Adrenal gland (tissue), 12 donors: Measurements from ENCODE around the gene POLR2H. TPM values are rescaled to one million over a fixed set of nuclear protein-coding genes. Genes with fewer than 3 reads are reported as not detected.

Experiments used
- DNase-seq, 7 donors: peaks; one replicate each; pipeline ENCODE4 v3.0.0-alpha.2; 2019 to 2020
- H3K27ac ChIP-seq, 5 donors: fragments of 200-600 bp; sonication (generic) in 4 of 5; 1 replicate in 3 of 5; 2 replicates in 2 of 5; pipeline versions ENCODE4 v1.5.1 to v1.8.0; 2016 to 2020; ENCODE audit warnings: mild to moderate bottlenecking in 1 of 5
- H3K27me3 ChIP-seq: fragments of 200-600 bp; 2 replicates; pipeline ENCODE4 v1.8.0; 2021
- H3K36me3 ChIP-seq, 2 donors: fragments of 200-600 bp; replicated peaks in 1 of 2; 1 replicate in 1 of 2; 2 replicates in 1 of 2; pipeline versions ENCODE4 v1.5.1 to v1.8.0; 2018 to 2022
- H3K4me1 ChIP-seq, 2 donors: fragments of 200-600 bp; replicated peaks in 1 of 2; 1 replicate in 1 of 2; 2 replicates in 1 of 2; pipeline versions ENCODE4 v1.5.1 to v1.8.0; 2018 to 2021
- H3K4me3 ChIP-seq, 4 donors: fragments of 200-600 bp; sonication (generic) in 3 of 4; one replicate each; pipeline ENCODE4 v1.5.1; 2016 to 2018
- H3K9me3 ChIP-seq, 3 donors: fragments of 200-600 bp; sonication (generic) in 1 of 3; replicated peaks in 1 of 3; 1 replicate in 2 of 3; 2 replicates in 1 of 3; pipeline versions ENCODE4 v1.5.1 to v1.8.0; 2016 to 2021
- POLR2A ChIP-seq, 2 donors: fragments of 450-650 bp; IDR thresholded peaks; one replicate each; pipeline ENCODE4 v1.6.1; 2017; ENCODE audit warnings: antibody characterized with exemption in 2 of 2, mild to moderate bottlenecking in 2 of 2, moderate library complexity in 1 of 2
- WGBS, 4 donors: extraction: QIAGEN DNeasy Blood & Tissue Kit in 2 of 4; methylation state at CpG; one replicate each; pipeline versions ENCODE4 v1.1.5 to v1.1.7; 2013 to 2017; 5-methylcytosine and 5-hydroxymethylcytosine counted together
- intact Hi-C, 2 donors: fragments of 100-400 bp; cut with DNase I; formaldehyde crosslinking; loops; one replicate each; pipeline versions ENCODE4 v1.14.1 to v1.15.0; 2022 to 2023
- polyA plus RNA-seq, 3 donors: library from polyadenylated mRNA; stranded (reverse); fragments of 200-250 nt in 2 of 3; fragments of 350-450 nt in 1 of 3; fragmentation: Illumina TruSeq in 1 of 3; extraction: RNeasy Lipid Tissue Mini Kit (QIAGEN cat#74804) in 1 of 3; gene quantifications; one replicate each; pipeline ENCODE4 v1.2.3, GENCODE V29; 2013 to 2014
- total RNA-seq, 9 donors: library from RNA; depleted of rRNA in 4 of 9; stranded (reverse); fragments of >200 nt in 4 of 9; fragments of 120-200 nt in 1 of 9; fragmentation: NEBNext Ultra II Directional in 1 of 9; extraction: Animal tissue kit (Norgen Biotek cat#: 25700) in 1 of 9; gene quantifications; one replicate each; pipeline versions ENCODE4 v1.1.0 to v1.2.4, GENCODE V29; 2013 to 2023
- TF ChIP-seq, protein P1 (sequence below), 6 experiments: fragments of 450-650 bp in 4 of 6; fragments of 200-600 bp in 2 of 6; sonication (generic) in 1 of 6; IDR thresholded peaks; 1 replicate in 5 of 6; 2 replicates in 1 of 6; pipeline versions ENCODE4 v1.5.1 to v1.8.0; 2016 to 2021; ENCODE audit warnings: antibody characterized with exemption in 6 of 6, mild to moderate bottlenecking in 2 of 6, moderate library complexity in 1 of 6
- donor health status: healthy with polysubstance abuse.
- donor health status: Bipolar disorder and iron deficiency.
- donor health status: DM: yes; HTN: yes; CAD: no.
- donor health status: DM: no; HTN: no; CAD: no.
- donor health status: DM: no; HTN: no; CAD: no.
- donor health status: DM: yes; HTN: yes; CAD: no.

POLR2H gene
- total and polyA plus RNA-seq, 12 donors: 63.1 to 199 (median 77.7) TPM

GRCh38 chr3:184352897-184353545 lies 8.5 kb upstream of the POLR2H start:
- Histone ChIP-seq H3K27me3 (no peaks in the 10 kb centered on the region), H3K27ac (no peak overlapping the region), H3K9me3 (no peaks in the 10 kb centered on the region), H3K36me3 (peaks cover 0 to 27% of the 10 kb centered on the region in 2 donors), H3K4me3 (no peak overlapping the region), H3K4me1 (peaks cover 0 to 20% of the 10 kb centered on the region in 2 donors)
- intact Hi-C loops: no loop called here
- WGBS, 4 donors: 79 to 98% (median 90%) methylated on average over 5 to 11 of the region's 11 CpGs
- DNase-seq: no peak
- no peak for TF ChIP-seq POLR2A (IDR thresholded peaks at IDR 0.05)

- TF ChIP-seq, protein P1, sequence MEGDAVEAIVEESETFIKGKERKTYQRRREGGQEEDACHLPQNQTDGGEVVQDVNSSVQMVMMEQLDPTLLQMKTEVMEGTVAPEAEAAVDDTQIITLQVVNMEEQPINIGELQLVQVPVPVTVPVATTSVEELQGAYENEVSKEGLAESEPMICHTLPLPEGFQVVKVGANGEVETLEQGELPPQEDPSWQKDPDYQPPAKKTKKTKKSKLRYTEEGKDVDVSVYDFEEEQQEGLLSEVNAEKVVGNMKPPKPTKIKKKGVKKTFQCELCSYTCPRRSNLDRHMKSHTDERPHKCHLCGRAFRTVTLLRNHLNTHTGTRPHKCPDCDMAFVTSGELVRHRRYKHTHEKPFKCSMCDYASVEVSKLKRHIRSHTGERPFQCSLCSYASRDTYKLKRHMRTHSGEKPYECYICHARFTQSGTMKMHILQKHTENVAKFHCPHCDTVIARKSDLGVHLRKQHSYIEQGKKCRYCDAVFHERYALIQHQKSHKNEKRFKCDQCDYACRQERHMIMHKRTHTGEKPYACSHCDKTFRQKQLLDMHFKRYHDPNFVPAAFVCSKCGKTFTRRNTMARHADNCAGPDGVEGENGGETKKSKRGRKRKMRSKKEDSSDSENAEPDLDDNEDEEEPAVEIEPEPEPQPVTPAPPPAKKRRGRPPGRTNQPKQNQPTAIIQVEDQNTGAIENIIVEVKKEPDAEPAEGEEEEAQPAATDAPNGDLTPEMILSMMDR (IDR thresholded peaks at IDR 0.05): no peak
- no peak for TF ChIP-seq POLR2A (IDR thresholded peaks at IDR 0.05)
- Histone ChIP-seq H3K9me3 (no peaks in the 10 kb centered on the region), H3K27ac (no peak overlapping the region), H3K36me3 (peaks cover 0 to 27% of the 10 kb centered on the region in 2 donors), H3K27me3 (no peaks in the 10 kb centered on the region), H3K4me3 (no peak overlapping the region), H3K4me1 (peaks cover 0 to 20% of the 10 kb centered on the region in 2 donors)
- no peak for DNase-seq
- intact Hi-C loops: no loop called here
- 85 to 93% (median 91%) methylated on average over 5 to 11 of the region's 11 CpGs for WGBS, 4 donors
These were observed 8.0 kb upstream of the POLR2H start for GRCh38 chr3:184353546-184353941.

GRCh38 chr3:184354121-184354728 lies 7.3 kb upstream of the POLR2H start:
- TF ChIP-seq, protein P1 (IDR thresholded peaks at IDR 0.05): peak; percentile 55 to 67 (median 59)
- no peak for TF ChIP-seq POLR2A (IDR thresholded peaks at IDR 0.05)
- DNase-seq: peak in 4 of 7 donors; percentile 48 to 66 (median 59)
- H3K9me3 ChIP-seq: no peaks in the 10 kb centered on the region
- no peak overlapping the region for H3K4me3 ChIP-seq
- peaks cover 0 to 25% of the 10 kb centered on the region in 2 donors for H3K4me1 ChIP-seq
- no peak overlapping the region for H3K27ac ChIP-seq
- no peaks in the 10 kb centered on the region for H3K27me3 ChIP-seq
- peaks cover 0 to 27% of the 10 kb centered on the region in 2 donors for H3K36me3 ChIP-seq
- 55 to 83% (median 67%) methylated on average over 1 to 18 of the region's 18 CpGs for WGBS, 4 donors
- intact Hi-C loops: no loop called here

DNA sequence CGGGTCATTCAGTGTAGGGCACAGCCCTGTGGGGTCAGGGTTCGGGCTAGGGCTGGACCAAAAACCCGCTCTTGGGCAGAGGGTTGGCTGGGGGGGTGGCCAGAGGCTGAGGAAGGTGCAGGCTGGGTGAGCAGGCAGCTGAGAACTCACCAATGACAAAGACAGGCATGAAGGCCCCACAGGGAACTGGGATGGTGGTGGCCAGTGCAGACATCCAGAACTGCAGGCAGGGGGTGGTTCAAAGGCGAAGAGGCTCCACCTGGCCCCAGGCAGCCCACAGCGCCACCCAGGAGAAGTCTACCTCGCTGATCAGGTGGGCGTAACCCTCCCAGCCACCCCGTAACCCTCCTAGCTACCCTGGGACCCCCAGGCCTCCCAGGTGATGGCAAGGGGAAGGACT lies 6.8 kb upstream of the POLR2H start:
- 70 to 85% (median 76%) methylated on average over 3 to 8 of the region's 8 CpGs for WGBS, 4 donors
- Histone ChIP-seq H3K9me3 (no peaks in the 10 kb centered on the region), H3K36me3 (peaks cover 0 to 27% of the 10 kb centered on the region in 2 donors), H3K27ac (no peak overlapping the region), H3K27me3 (no peaks in the 10 kb centered on the region), H3K4me1 (peaks cover 0 to 30% of the 10 kb centered on the region in 2 donors), H3K4me3 (no peak overlapping the region)
- no peak for TF ChIP-seq POLR2A (IDR thresholded peaks at IDR 0.05)
- TF ChIP-seq, protein P1 (IDR thresholded peaks at IDR 0.05): no peak
- no peak for DNase-seq
- intact Hi-C loops: no loop called here
